SK-N-SH treated with all-trans-retinoic acid at 6 μM for 48 hours (cell line): ENCODE results near the gene UBE2N.

Source experiments
- ATAC-seq: fragments of 200-7000 bp; cut with Tn5 transposase; 3 replicates; pipeline ENCODE4 v1.9.1; 2020; ENCODE audit warnings: mild to moderate bottlenecking, moderate library complexity
- ARNTL ChIP-seq: fragments of 450-650 bp; formaldehyde crosslinking; IDR thresholded peaks from 2 replicates; pipeline ENCODE4 v1.5.0; 2020; ENCODE audit warnings: low read depth, mild to moderate bottlenecking, moderate library complexity, borderline replicate concordance
- BACH2 ChIP-seq: fragments of 250-450 bp; sonication (Bioruptor Pico); IDR thresholded peaks from 2 replicates; pipeline ENCODE4 v1.9.0; 2021; ENCODE audit warnings: mild to moderate bottlenecking, borderline replicate concordance
- CREB5 ChIP-seq: fragments of 250-450 bp; sonication (Bioruptor Pico); IDR thresholded peaks from 2 replicates; pipeline ENCODE4 v1.5.1; 2020; ENCODE audit warnings: low read depth, mild to moderate bottlenecking, moderate library complexity
- CSDC2 ChIP-seq: fragments of 250-450 bp; sonication (Bioruptor Pico); IDR thresholded peaks from 2 replicates; pipeline ENCODE4 v1.5.0; 2020; ENCODE audit warnings: mild to moderate bottlenecking, moderate library complexity
- CSRNP3 ChIP-seq: fragments of 250-450 bp; sonication (Bioruptor Pico); IDR thresholded peaks from 2 replicates; pipeline ENCODE4 v1.5.1; 2021; ENCODE audit warnings: mild to moderate bottlenecking, moderate library complexity
- GLIS3 ChIP-seq: fragments of 250-450 bp; sonication (Bioruptor Pico); IDR thresholded peaks from 2 replicates; pipeline ENCODE4 v1.5.0; 2020; ENCODE audit warnings: mild to moderate bottlenecking, moderate library complexity
- ISL1 ChIP-seq: fragments of 250-450 bp; sonication (Bioruptor Pico); IDR thresholded peaks from 2 replicates; pipeline ENCODE4 v2.1.2; 2022; ENCODE audit warnings: mild to moderate bottlenecking, moderate library complexity
- OSR1 ChIP-seq: fragments of 250-450 bp; sonication (Bioruptor Pico); IDR thresholded peaks from 2 replicates; pipeline ENCODE4 v1.8.0; 2022; ENCODE audit warnings: moderate library complexity, mild to moderate bottlenecking, inconsistent platforms
- PATZ1 ChIP-seq: fragments of 250-450 bp; sonication (Bioruptor Pico); IDR thresholded peaks from 2 replicates; pipeline ENCODE4 v1.8.0; 2020; ENCODE audit warnings: mild to moderate bottlenecking, moderate library complexity, borderline replicate concordance
- PPARA ChIP-seq: fragments of 250-450 bp; sonication (Bioruptor Pico); IDR thresholded peaks from 2 replicates; pipeline ENCODE4 v1.5.0; 2020; ENCODE audit warnings: mild to moderate bottlenecking, borderline replicate concordance
- RARB ChIP-seq: fragments of 250-450 bp; sonication (Bioruptor Pico); IDR thresholded peaks from 2 replicates; pipeline ENCODE4 v1.8.0; 2021; ENCODE audit warnings: mild to moderate bottlenecking, moderate library complexity
- SNAI2 ChIP-seq: fragments of 250-450 bp; sonication (Bioruptor Pico); IDR thresholded peaks from 2 replicates; pipeline ENCODE4 v1.5.0; 2020; ENCODE audit warnings: mild to moderate bottlenecking, moderate library complexity
- TCF4 ChIP-seq: fragments of 250-450 bp; sonication (Bioruptor Pico); IDR thresholded peaks from 2 replicates; pipeline ENCODE4 v1.8.0; 2021; ENCODE audit warnings: mild to moderate bottlenecking, moderate library complexity, borderline replicate concordance
- TSHZ2 ChIP-seq: fragments of 250-450 bp; sonication (Bioruptor Pico); IDR thresholded peaks from 2 replicates; pipeline ENCODE4 v1.5.0; 2020; ENCODE audit warnings: mild to moderate bottlenecking, moderate library complexity
- ZFP3 ChIP-seq: fragments of 250-450 bp; sonication (Bioruptor Pico); IDR thresholded peaks from 2 replicates; pipeline ENCODE4 v1.5.0; 2020; ENCODE audit warnings: mild to moderate bottlenecking, moderate library complexity
- ZFP30 ChIP-seq: fragments of 450-650 bp; formaldehyde crosslinking; IDR thresholded peaks from 2 replicates; pipeline ENCODE4 v1.5.0; 2022; ENCODE audit warnings: mild to moderate bottlenecking, moderate library complexity
- ZNF565 ChIP-seq: fragments of 450-650 bp; formaldehyde crosslinking; conservative IDR thresholded peaks from 2 replicates; pipeline ENCODE4 v1.5.0; 2020; ENCODE audit warnings: low read depth, mild to moderate bottlenecking, moderate library complexity
- ZNF70 ChIP-seq: fragments of 450-650 bp; formaldehyde crosslinking; IDR thresholded peaks from 2 replicates; pipeline ENCODE4 v1.5.0; 2020; ENCODE audit warnings: mild to moderate bottlenecking, moderate library complexity
- ZNF8 ChIP-seq: fragments of 450-650 bp; formaldehyde crosslinking; IDR thresholded peaks from 2 replicates; pipeline ENCODE4 v1.5.0; 2020; ENCODE audit warnings: mild to moderate bottlenecking, moderate library complexity

Gene UBE2N

GRCh38 chr12:93403988-93404803, 37.6 kb downstream of the UBE2N start (continued):
- TF ChIP-seq PATZ1 (peak; percentile 14; the same call in 1 of the 2 replicates), CREB5 (CRISPR knock-in tag) (no peak)
- TF ChIP-seq, all 23 proteins: peak for 4

GRCh38 chr12:93402333-93403311, 39.1 kb downstream of the UBE2N start:
- no peak for TF ChIP-seq OSR1 (CRISPR knock-in tag)
- TF ChIP-seq TCF4 (CRISPR knock-in tag) = no peak
- TF ChIP-seq GLIS3 (CRISPR knock-in tag) = no peak
- TF ChIP-seq ZNF8 (CRISPR knock-in tag) = no peak
- no peak for TF ChIP-seq SNAI2 (CRISPR knock-in tag)
- TF ChIP-seq ISL1 (CRISPR knock-in tag) = no peak
- TF ChIP-seq RARB (CRISPR knock-in tag) = no peak
- no peak for TF ChIP-seq TSHZ2 (CRISPR knock-in tag)
- no peak for TF ChIP-seq ZNF565 (CRISPR knock-in tag)
- no peak for TF ChIP-seq ZFP30 (CRISPR knock-in tag)
- no peak for TF ChIP-seq PPARA (CRISPR knock-in tag)
- TF ChIP-seq BACH2 (CRISPR knock-in tag) = no peak
- TF ChIP-seq CREB5 (CRISPR knock-in tag) = no peak
- no peak for TF ChIP-seq ARNTL (CRISPR knock-in tag)
- no peak for TF ChIP-seq ZNF70 (CRISPR knock-in tag)
- no peak for ATAC-seq

GRCh38 chr12:93399183-93399863, 42.4 kb downstream of the UBE2N start:
- ATAC-seq = peak; percentile 99

- no peak for TF ChIP-seq CSDC2 (CRISPR knock-in tag)
- TF ChIP-seq CSRNP3 = no peak
- TF ChIP-seq ZFP3 (CRISPR knock-in tag) = no peak
- TF ChIP-seq OSR1 (CRISPR knock-in tag) = no peak
- ATAC-seq = no peak
Measured at GRCh38 chr12:93397412-93397811, 44.3 kb downstream of the UBE2N start.
